Measurements from ENCODE around the gene C1QTNF1.

Gene C1QTNF1

DNA sequence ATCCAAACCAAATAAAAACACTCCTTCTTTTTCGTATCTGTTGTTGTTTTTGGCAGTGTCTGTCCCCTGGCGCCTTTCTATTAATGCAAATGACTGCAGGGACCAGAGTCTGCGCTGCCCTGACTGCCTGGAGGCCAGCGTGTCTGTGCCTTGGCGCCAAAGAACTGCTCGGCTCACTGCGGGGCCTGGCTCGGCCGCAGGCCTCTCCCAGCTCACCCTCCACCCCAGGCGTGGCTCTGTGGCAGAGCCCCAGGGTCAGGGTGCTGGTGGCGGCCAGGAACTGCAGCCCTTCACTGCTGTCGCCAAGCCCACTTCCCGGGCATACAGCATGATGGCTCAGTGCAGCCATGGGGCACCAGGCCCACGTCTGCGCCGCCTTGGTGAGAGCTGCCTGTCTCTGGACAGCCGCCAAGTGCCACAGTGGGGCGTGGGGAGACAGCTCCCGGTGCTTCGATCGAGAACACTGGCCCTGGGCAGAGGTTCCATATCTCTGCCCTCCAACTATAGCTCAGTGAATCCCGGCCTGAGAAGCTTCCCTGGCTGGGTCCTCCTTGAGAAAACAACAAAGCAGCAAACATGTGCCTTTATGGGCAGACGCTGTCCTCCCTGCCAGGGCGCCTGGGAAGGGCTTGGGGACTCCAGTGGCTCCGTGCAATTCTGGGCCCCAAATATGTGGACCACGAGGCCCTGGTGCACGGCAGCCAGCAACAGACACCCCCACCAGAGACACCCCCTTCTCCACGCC lies 25.5 kb upstream of the C1QTNF1 start:
- H3K4me3 ChIP-seq (ENCODE audit: low read depth, low read length), result peak overlapping the region; percentile 4
- peak; percentile 81 for DNase-seq (ENCODE audit: low read depth)
- no peak for TF ChIP-seq CTCF (IDR thresholded peaks at IDR 0.05; ENCODE audit: control insufficient read depth, extremely low read depth, insufficient read depth)

GRCh38 chr17:78999056-78999768 lies 24.8 kb upstream of the C1QTNF1 start:
- peak overlapping the region; percentile 4 for H3K4me3 ChIP-seq (ENCODE audit: low read depth, low read length)
- no peak for DNase-seq (ENCODE audit: low read depth)

GRCh38 chr17:78999947-79000395 lies 24.0 kb upstream of the C1QTNF1 start:
- no peak for TF ChIP-seq CTCF (IDR thresholded peaks at IDR 0.05; ENCODE audit: control insufficient read depth, extremely low read depth, insufficient read depth)

More at GRCh38 chr17:78999056-78999768, 24.8 kb upstream of the C1QTNF1 start:
- TF ChIP-seq CTCF (IDR thresholded peaks at IDR 0.05; ENCODE audit: control insufficient read depth, extremely low read depth, insufficient read depth), result no peak

GRCh38 chr17:79000396-79001189 lies 23.4 kb upstream of the C1QTNF1 start:
- no peak for TF ChIP-seq CTCF (IDR thresholded peaks at IDR 0.05; ENCODE audit: control insufficient read depth, extremely low read depth, insufficient read depth)
- no peak overlapping the region for H3K4me3 ChIP-seq (ENCODE audit: low read depth, low read length)
- no peak for DNase-seq (ENCODE audit: low read depth)

More at GRCh38 chr17:78999947-79000395, 24.0 kb upstream of the C1QTNF1 start:
- no peak overlapping the region for H3K4me3 ChIP-seq (ENCODE audit: low read depth, low read length)
- no peak for DNase-seq (ENCODE audit: low read depth)

GRCh38 chr17:79001190-79002020 lies 22.6 kb upstream of the C1QTNF1 start:
- no peak for DNase-seq (ENCODE audit: low read depth)
- no peak for TF ChIP-seq CTCF (IDR thresholded peaks at IDR 0.05; ENCODE audit: control insufficient read depth, extremely low read depth, insufficient read depth)
- H3K4me3 ChIP-seq (ENCODE audit: low read depth, low read length), result no peak overlapping the region; the same call in 1 of the 2 replicates

- TF ChIP-seq CTCF (IDR thresholded peaks at IDR 0.05; ENCODE audit: control insufficient read depth, extremely low read depth, insufficient read depth), result no peak
- no peak for DNase-seq (ENCODE audit: low read depth)
- peak overlapping the region; percentile 53 for H3K4me3 ChIP-seq (ENCODE audit: low read depth, low read length)
Observed at GRCh38 chr17:79002291-79002690, 21.7 kb upstream of the C1QTNF1 start.

Measured in LNCaP clone FGC (cell line).